ENCODE data around the gene ADCK1.
"Not testable (repeated sequence)": the region's sequence is repeated elsewhere in the genome, so short reads cannot be mapped to it uniquely, and the experiment has no call there.

ADCK1 gene

DNA sequence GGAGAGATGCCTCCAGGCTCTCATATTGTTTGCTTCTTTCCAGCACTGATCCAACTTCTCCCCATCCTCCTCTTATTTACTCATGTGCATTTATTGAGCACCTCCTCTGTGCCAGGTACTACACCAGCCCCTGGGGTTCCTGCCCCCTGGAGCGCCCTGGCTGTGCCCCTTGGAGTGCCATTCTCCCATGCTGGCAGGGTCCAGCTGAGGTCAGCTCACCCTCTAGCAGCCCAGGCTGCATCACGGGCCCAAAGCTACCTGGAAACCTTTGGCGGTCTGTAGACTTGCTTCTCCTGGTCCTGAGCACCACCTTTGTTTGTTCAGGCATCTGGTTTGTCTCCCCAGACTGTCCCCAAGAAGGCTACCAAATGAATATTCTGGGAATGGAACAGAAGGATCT lies 67.0 kb downstream of the ADCK1 start:
- no peak for DNase-seq (ENCODE audit: low spot score)

GRCh38 chr14:77867476-77867875 lies 67.6 kb downstream of the ADCK1 start:
- no peak for DNase-seq (ENCODE audit: low spot score)

- DNase-seq (ENCODE audit: low spot score): no peak
Measured at GRCh38 chr14:77868552-77869285, 68.8 kb downstream of the ADCK1 start.

DNA sequence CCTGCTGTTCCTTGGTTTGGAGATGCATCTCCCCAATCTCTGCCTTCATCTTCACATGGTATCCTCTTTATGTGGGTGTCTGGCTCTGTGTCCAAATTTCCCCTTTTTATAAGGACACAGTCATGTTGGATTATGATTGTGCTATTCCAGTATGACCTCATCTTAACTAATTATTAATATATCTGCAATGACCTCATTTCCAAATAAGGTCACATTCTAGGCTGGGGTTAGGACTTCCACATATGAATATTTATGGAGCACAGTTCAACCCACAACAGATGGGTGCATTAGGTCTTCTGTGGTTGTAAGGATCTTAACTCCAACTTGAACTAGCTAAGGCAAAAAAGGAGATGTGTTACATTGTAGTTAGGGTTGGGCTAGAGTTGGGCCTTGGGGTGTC lies 69.4 kb downstream of the ADCK1 start:
- no peak for DNase-seq (ENCODE audit: low spot score)

GRCh38 chr14:77870646-77871045 lies 70.7 kb downstream of the ADCK1 start:
- no peak for DNase-seq (ENCODE audit: low spot score)

GRCh38 chr14:77872152-77872551 lies 72.2 kb downstream of the ADCK1 start:
- DNase-seq (ENCODE audit: low spot score): no peak

DNA sequence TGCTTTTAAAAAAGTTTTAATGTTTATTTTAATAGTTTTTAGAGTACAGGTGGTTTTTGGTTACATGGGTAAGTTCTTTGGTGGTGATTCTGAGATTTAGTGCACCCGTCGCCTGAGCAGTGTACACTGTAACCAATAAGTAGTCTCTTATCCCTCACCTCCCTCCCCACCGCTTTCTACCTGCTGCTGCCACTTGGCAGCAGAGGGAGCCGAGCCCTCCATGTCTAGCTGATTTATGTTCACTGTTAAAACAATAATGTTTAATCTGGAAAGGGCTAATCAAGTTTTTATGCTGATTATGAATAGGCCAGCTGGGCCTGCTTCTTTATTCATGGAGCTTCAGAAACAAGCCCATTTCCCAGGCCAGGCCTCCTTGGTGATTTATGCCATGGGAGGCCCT lies 73.1 kb downstream of the ADCK1 start:
- no peak for DNase-seq (ENCODE audit: low spot score)

GRCh38 chr14:77878783-77879182 lies 78.9 kb downstream of the ADCK1 start:
- DNase-seq (ENCODE audit: low spot score): no peak

DNA sequence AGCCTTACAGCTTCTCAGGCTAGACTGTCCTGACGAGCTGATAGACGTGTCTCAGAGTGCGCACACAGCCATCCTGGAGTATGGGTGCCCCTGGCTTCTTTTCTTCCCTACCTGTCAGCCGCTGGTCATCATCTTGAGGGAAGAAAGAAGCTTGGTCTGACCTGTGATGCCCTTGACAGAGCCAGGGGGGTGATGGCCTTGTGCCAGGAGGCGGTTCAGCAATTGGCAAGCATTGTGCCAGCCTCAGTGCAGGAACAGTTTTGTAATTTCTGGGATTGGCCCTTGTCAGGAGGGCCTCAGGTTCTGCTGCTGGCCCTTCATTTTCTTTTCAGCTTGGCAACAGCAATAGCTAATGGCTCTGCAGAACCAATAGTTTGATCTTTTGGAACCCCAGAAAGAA lies 80.1 kb downstream of the ADCK1 start:
- no peak for DNase-seq (ENCODE audit: low spot score)

GRCh38 chr14:77882098-77882497 lies 82.2 kb downstream of the ADCK1 start:
- DNase-seq (ENCODE audit: low spot score): peak; percentile 50

GRCh38 chr14:77882636-77883035 lies 82.7 kb downstream of the ADCK1 start:
- no peak for DNase-seq (ENCODE audit: low spot score)

GRCh38 chr14:77883131-77883846 lies 83.4 kb downstream of the ADCK1 start:
- no peak for DNase-seq (ENCODE audit: low spot score)

- peak; percentile 33 for DNase-seq (ENCODE audit: low spot score)
Measured at GRCh38 chr14:77883847-77884238, 83.9 kb downstream of the ADCK1 start.

DNA sequence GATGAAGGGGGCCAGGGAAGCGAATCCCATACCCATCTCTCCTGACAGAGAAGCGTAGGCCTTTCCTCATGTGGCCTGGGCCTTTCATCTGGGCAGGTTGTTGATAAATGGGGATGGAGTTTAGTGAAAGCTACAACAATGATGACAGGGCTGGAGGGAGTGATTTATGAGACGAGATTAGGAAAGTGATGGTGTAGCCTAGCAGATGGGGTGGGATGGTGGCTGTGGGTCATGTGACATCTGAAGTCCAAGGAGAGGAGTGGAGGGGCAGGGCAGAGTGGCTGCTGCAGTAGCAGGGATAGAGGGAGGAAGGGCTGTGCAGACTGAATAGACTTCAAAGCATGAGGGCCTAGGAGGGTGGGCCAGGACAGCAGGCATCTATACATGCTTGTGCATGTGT lies 85.5 kb downstream of the ADCK1 start:
- no peak for DNase-seq (ENCODE audit: low spot score)

DNA sequence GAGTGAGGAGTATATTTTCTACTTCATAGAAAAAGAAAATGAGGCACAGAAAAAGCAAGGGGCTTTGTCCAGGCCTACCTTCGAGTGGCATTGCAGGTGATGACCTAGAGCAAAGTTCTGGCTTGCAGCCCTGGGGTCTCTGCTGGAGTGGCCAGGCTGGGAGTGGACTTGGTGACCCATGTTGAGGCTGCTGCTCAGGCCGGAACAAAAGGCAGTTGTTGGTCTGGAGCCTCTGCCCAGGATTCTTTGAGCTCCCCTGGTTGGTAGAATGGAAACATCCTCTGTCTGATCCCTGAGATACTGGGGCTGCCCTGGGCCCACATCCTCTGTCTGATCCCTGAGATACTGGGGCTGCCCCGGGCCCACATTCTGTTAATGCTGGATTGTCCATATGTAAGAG lies 86.1 kb downstream of the ADCK1 start:
- no peak for DNase-seq (ENCODE audit: low spot score)

DNA sequence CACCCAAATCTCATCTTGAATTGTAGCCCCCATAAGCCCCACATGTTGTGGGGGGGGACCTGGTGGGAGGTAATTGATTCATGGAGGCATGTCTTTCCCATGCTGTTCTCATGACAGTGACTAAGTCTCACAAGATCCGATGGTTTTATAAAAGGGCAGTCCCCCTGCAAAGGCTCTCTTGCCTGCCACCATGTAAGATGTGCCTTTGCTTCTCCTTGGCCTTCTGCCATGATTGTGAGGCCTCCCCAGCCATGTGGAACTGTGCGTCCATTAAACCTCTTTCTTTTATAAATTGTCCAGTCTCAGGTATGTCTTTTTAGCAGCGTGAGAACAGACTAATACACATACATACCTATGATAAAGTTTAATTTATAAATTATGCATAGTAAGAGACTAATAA lies 89.0 kb downstream of the ADCK1 start:
- not testable (repeated sequence) for DNase-seq (ENCODE audit: low spot score)

DNA sequence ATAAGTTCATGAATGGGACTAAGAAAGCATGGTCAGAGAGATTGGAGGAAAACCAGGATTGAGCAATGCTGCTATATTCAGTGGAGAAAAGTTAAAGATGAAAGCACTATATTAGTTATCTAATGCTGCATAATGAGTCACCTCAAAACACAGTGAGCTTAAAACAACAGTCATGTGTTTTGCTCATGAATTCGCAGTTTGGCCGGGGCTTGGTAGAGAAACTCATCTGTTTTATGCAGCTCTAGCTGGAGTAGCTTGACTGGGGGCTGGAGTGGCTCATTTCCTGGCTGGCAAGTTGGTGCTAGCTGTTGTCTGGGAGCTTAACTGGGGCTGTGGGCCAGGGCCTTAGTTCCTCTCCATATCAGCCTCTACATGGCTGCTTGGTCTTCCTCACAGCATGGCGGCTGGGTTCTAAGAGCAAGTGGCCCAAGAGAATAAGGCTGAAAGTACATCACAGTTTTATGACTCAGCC lies 90.1 kb downstream of the ADCK1 start:
- peak; percentile 49 for DNase-seq (ENCODE audit: low spot score)

DNA sequence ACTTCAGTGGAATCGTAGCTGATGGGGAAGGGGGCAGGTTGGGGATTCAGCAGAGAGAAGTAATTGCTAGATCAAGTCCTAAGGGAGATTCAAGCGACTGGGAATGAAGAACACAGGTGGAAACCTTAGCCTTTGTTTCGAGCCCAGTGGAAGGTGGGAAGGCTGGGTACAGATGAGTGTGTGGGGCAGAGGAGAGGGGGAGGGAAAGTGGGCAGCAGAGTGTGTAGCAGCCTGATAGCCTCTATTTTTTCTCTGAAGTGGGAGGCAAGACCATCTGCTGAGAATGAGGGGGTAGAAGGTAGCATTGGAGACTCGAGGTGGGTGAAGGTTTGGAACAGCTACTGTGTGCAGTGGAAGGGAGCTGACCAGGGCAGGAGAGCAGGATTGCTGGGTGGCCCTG lies 91.0 kb downstream of the ADCK1 start:
- DNase-seq (ENCODE audit: low spot score): no peak

DNA sequence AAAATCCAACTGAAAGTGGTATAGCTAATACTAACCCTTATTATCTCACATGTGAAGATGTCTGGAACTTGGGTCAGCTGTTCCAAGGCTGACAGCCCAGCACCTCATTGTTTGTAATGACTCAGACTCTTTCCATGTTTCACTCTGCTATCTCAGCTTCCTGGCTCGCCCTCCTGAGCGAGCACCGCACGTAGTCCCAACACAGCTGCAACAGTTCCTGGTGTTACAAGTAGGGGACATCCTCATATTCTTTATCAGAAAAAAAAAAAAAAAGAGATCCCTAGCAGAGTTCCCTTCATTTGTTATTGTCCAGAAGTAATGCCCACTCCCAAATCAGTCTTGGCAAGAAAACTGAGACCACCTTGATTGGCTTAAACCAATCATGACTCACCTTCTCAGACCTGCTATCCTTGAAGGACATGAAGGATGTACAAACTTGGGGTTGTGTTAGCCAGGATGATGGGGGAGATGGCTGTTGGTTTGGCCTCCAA lies 92.5 kb downstream of the ADCK1 start:
- no peak for DNase-seq (ENCODE audit: low spot score)

DNA sequence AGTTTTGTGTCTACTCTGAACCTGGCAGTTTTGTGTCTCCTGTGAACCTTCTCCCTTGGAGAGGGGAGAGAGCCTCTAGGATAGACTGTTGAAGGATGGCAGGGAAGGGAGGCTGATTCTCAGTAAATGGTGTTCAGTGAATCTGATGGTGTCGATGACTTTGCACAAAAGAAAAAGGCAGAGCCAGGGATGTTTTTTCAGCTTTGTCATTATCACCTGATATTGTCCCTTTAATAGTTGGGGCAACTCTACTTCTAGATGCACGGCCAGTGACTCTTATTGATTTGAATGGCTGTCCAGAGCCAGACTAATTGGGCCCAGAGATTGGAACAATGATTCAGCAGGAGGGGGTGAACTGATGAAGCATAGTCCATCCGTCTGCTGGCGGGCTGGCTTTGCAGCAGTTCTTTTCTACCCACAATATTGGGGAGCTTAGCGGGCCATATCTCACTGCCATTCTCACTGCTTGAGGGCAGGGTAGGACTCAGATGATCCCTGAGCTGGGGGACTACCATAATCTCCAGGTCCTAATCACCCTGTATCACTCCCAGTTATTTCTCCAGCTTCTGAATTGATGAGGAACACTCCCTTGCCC lies 93.1 kb downstream of the ADCK1 start:
- no peak for DNase-seq (ENCODE audit: low spot score)

GRCh38 chr14:77897374-77897773 lies 97.5 kb downstream of the ADCK1 start:
- DNase-seq (ENCODE audit: low spot score): no peak

DNA sequence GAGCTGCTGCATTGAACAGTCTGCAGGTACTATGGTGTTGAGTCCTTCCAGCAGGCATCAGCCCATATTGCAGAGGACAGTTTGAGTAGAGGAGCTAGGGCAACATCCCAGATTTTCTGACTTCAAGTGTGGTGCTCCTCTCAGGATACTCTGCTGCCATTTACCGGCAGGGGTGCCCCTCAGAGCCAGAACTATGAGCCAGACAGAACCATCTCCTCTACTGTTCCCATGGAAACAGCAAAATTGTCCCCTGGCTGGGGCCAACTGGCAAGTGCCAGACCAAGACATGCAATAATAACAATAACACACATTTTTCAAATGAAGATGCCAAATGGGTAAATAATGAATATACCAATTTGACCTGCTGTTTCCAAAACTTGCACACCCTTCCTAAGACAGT lies 102.9 kb downstream of the ADCK1 start:
- DNase-seq (ENCODE audit: low spot score): no peak

GRCh38 chr14:77903221-77903620 lies 103.3 kb downstream of the ADCK1 start:
- no peak for DNase-seq (ENCODE audit: low spot score)

Data from Ammon's horn (tissue), 1 donor.